GM19193 (cell line): Measurements from ENCODE around the gene DLGAP1.

ENCODE experiments used
- POLR2A ChIP-seq: IDR thresholded peaks from 4 replicates; pipeline ENCODE4 v1.6.1; 2011; ENCODE audit not compliant: insufficient read depth, insufficient read length; ENCODE audit errors: extremely low read depth

The DLGAP1 gene

GRCh38 chr18:3665780-3666525 is 789.2 kb downstream of the DLGAP1 start:
- TF ChIP-seq POLR2A = no peak

- no peak for TF ChIP-seq POLR2A
These were observed 789.9 kb downstream of the DLGAP1 start for GRCh38 chr18:3665204-3665603.

- TF ChIP-seq POLR2A = no peak
These were observed 790.4 kb downstream of the DLGAP1 start for GRCh38 chr18:3664563-3665178.

- no peak for TF ChIP-seq POLR2A
These were observed 791.1 kb downstream of the DLGAP1 start for GRCh38 chr18:3663870-3664512.

GRCh38 chr18:3661989-3662388 is 793.1 kb downstream of the DLGAP1 start:
- TF ChIP-seq POLR2A = no peak

GRCh38 chr18:3660739-3661515 is 794.2 kb downstream of the DLGAP1 start:
- no peak for TF ChIP-seq POLR2A

- TF ChIP-seq POLR2A = no peak
These were observed 796.6 kb downstream of the DLGAP1 start for GRCh38 chr18:3658529-3658928.

- no peak for TF ChIP-seq POLR2A
These were observed 799.7 kb downstream of the DLGAP1 start for GRCh38 chr18:3655254-3656050.

- TF ChIP-seq POLR2A = no peak
These were observed 800.5 kb downstream of the DLGAP1 start for GRCh38 chr18:3654442-3655253.

GRCh38 chr18:3653851-3654441 is 801.2 kb downstream of the DLGAP1 start:
- no peak for TF ChIP-seq POLR2A

- no peak for TF ChIP-seq POLR2A
These were observed 801.8 kb downstream of the DLGAP1 start for GRCh38 chr18:3653263-3653850.

GRCh38 chr18:3652380-3653262 is 802.5 kb downstream of the DLGAP1 start:
- TF ChIP-seq POLR2A = no peak
